Epidermal melanocyte (primary cell): ENCODE results near the gene MAU2.
"Not testable (repeated sequence)": the region's sequence is repeated elsewhere in the genome, so short reads cannot be mapped to it uniquely, and the experiment has no call there.

Experiments used
- DNase-seq: peaks from one replicate; pipeline ENCODE4 v3.0.0; 2011; ENCODE audit warnings: low spot score; ENCODE audit not compliant: insufficient read length

Gene MAU2

DNA sequence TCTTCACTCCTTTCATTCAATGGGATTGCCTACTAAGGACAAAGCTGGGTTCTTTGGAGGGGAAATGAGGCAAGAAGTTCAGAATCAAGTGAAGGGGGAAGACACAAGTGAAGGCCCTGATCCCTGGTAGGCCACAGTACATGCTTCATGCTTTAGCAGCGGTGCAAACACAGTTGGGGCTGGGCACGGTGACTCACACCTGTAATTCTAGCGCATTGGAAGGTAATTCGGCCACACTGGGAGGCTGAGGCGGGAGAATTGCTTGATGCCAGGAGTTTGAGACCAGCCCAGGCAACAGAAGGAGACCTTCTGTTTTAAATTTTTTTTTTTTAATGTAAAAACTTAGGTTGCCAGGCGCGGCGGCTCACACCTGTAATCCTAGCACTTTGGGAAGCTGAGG lies 61.5 kb downstream of the MAU2 start:
- no peak for DNase-seq

DNA sequence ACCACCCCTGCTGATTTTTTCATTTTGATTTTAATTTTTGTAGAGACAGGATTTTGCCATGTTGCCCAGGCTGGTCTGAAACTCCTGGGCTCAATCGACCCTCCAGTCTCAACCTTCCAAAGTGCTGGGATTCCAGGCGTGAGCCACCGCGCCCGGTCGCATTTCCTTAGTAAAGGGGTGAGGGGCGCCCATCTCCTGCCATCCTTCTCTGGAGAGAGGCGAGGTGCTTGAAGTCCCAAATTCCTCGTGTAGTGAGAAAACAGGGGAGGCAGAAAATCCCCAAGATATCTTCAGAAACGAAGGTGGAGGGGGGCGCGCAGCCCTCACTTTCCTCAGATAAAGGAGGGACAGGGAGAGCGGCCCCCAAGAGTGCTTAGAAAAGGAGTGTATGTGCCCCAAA lies 63.9 kb downstream of the MAU2 start:
- no peak for DNase-seq

DNA sequence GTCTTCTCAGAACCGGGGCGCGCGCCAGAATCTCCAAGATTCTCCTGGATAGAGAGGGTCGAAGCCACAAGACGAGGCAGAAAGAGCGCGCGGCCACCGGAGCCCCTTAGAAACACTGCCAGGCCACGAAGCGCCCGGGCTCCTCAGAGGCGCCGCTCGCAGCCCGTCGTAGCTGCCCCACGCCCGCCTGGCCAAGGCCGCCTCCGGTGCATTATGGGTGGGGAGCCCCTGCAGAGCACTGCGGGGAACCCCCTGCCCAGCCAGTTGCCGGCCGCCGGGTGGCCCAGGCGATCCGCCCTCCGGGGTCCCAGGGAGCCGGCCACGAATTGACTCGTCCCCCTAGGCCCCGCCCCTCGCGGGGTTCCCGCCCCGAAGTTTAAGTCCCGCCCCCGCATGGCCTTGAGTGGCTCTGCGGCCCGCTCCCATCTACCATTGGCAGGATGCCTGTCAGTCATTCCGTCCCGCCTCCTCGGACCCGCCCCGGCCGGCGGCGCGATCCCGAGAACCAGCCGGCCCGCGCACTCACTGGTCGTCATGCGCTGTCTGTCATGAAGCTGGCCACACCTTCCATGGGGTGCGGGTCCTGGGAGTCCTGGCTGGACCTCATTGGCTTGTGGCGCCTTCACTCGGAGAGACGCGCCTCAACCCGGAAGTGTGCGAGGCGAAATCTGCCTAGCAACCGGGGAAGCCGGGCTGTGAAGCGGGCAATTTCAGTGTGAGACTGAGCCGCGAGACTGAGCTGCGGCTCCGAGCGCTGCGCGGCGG lies 64.7 kb downstream of the MAU2 start:
- DNase-seq, result peak; percentile 85

DNA sequence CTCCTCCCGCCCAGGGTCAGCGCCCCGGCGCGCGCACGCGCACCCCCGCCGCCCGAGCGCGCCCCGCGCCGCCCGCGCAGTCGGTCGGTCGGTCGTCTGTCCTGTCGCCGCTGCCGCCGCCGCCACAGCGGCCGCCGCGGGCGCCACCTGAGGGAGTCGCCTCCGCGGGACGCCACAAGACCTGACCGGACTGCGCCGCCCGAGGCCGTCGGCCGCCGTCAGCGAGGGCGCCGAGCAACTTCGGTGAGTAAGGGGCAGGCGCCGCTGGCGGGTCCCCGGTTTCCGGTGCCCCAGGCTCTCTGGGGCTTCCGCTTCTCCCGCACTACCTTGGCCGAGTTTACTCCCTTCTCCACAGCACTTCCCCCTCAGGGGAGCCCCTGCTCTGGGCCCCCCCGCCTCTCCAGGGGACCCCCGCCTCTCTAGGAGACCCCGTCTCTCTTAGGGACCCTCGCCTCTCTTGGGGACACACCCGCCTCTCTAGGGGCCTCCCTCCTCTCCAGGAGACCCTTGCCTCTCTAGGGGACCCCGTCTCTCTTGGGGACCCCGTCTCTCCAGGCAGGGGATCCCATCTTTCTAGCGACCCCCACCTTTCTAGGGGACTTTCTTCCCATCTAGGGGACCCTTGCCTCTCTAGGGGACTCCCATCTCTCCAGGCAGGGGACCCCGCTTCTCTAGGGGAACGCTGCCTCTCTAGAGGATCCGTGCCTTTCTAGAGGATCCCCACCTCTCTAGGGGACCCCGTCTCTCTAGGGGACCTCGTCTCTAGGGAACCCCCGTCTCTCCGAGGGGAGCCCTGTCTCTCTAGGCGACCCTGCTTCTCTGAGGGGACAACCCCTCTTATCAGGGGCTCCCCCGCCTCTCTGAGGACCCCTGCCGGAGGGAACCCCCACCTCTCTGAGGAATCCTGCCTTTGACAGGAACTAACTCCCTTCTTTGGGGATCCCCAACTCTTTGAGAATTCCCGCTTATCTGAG lies 65.6 kb downstream of the MAU2 start:
- no peak for DNase-seq

DNA sequence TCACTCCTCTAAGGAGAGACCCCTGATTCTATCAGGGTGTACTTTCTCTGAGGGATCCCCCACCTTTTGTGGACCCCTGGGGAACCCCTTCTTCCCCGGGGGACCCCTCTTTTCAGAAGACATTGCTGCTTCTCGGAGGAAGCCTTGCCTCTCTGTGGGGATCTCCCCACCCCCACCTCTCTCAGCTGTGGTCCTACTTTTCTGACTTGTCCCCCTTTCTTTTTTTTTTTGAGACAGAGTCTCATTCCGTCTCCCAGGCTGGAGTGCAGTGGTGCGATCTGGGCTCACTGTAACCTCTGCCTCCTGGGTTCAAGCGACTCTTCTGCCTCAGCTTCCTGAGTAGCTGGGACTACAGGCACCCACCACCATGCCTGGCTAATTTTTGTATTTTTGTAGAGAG lies 66.5 kb downstream of the MAU2 start:
- DNase-seq, result no peak

DNA sequence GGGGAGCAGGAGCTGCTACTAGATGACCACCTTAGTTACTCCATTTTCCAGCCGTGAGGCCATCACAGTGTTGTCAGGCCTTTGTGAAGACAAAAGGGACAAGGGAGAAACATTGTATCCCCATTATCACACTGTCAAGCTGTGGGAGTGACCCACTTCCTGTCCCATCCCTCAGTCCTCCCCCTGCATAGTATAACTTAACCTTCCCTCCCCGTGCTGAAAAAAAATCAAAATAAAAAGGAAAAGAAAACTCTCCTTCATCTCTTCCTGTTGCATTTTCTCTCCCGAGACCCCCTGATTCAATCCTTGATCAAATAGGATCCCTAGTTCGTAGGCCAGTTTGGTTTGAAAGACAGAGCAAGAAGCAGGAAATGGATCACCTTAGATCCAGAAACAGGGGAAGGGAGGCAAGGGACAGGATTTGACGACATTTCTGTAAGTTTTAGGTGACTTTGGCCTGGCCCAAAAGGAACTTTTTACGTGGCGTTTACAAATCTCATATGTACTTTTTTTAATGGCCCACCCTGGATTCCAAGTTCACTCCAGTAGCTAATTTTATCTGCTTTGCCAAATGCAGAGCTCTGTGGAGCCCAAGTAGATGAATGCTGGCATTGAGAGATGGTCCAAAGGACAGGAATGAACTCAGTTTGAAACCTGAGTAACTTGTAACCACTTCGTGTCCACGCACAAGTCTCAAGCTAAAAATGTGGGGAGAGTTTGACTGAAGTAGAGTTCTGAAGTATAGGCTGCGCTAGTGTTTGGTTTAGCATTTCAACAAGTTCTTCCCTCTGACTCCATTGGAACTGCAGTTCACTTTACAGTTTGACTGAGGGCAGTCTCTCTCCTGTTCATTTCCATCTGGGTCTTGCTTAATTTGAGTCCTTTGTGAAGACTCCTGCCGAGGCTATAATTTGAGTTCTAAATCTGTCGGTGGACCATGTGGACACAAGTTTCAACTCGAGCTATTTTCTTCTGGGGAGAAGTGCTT lies 68.2 kb downstream of the MAU2 start:
- no peak for DNase-seq

DNA sequence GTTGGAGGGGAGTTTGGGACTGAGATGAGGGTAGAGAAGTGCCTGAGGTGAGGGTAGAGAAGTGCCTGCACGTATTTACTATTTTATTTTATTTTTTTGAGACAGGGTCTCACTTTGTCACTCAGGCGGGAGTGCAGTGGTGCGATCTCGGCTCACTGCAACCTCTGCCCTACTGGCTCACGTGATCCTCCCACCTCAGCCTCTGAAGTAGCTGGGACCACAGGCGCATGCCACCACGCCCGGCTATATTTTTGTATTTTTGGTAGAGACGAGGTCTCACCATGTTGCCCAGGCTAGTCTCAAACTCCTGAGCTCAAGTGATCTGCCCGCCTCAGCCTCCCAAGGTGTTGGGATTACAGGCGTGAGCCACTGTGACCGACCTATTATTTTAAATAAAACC lies 69.1 kb downstream of the MAU2 start:
- not testable (repeated sequence) for DNase-seq

DNA sequence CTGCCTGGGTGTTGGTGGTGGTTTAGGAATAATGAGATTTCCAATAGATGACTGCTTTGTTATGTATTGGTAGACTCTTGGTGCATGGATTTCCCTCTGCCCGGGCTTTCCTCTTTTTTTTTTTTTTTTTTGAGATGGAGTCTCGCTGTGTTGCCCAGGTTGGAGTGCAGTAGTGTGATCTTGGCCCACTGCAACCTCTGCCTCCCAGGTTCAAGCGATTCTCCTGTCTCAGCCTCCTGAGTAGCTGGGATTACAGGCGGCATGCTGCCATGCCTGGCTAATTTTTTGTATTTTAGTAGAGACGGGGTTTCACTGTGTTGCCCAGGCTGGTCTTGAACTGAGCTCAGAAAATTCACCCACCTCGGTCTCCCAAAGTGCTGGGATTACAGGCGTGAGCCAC lies 73.7 kb downstream of the MAU2 start:
- not testable (repeated sequence) for DNase-seq

DNA sequence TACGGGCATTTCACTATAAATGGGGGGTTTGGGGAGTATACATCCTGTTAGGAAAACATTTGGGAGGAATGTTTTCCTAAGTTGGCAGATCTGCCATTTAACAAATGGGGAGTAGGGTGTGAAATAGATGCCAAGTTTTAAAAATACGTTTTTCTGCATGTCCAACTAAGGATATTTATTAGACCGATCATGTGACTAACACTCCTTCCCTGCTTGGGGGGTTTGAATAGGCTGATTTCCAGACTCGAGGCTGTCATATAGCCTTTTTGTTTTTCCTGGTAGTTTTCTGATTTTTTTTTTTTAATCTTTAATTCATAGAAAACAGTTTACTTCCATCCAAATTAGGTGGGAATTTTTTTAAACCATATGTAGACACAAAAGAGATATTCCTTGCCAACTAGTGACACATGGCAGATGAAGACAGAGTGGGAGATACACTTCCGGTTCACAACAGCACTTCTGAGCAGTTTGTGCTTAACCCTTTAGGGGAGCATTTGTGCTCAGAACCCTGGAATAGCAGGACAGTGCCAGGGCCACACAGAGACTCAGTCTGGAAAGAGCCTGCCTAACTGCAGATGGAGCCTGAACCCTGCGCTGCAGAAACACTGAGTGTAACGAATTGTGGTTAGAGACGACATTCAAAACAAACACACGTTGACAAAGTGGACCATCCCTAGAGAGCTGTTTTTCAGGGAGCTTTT lies 79.3 kb downstream of the MAU2 start:
- no peak for DNase-seq

DNA sequence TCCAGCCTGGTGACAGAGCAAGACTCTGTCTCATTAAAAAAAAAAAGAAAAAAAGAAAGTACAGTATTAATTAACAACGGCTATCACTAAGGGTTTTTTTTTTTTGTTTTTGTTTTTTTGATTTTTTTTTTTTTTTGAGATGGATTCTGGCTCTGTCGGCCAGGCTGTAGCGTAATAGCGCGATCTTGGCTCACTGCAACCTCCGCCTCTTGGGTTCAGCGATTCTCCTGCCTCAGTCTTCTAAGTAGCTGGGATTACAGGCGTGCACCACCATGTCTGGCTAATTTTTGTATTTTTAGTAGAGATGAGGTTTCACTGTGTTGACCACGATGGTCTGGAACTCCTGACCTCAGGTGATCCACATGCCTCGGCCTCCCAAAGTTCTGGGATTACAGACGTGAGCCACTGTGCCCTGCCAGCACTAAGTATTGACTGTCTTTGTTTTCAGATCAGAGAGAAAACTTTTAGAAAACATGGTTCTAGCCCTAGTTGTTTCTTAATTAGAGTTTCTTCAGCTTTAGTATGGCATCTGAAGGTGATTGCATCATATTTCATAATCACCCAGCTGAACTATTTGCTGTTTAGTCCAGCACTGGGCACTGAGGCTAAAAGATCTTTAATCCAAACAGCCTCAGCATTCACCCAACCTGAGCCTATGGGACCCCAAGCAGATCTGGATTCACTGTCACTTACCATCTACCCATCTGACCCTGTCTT lies 82.2 kb downstream of the MAU2 start:
- DNase-seq, result no peak

DNA sequence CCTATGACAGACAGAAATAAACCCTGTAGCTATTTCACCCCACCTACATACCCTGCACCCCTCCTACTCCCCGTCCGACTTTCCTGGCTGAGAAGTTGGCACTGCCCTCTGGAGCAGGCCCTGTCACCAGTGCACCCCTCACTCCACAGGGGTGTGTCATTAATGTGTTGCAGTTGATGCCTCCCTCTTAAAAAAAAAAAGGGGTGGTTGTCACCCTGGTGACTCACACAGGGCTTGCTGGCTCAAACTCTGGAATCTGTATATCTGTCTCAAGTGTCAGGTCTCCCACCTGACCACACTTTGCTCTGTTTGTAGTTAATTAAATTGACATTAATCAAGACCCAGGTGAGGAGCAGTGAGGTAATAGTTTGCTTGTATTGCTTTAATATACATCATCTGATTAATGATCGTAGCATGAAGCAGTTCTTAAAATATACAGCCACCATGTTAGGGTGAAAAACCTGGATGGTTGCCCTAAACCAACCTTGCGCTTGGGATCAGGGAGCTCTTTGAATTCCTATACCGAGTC lies 82.8 kb downstream of the MAU2 start:
- no peak for DNase-seq

DNA sequence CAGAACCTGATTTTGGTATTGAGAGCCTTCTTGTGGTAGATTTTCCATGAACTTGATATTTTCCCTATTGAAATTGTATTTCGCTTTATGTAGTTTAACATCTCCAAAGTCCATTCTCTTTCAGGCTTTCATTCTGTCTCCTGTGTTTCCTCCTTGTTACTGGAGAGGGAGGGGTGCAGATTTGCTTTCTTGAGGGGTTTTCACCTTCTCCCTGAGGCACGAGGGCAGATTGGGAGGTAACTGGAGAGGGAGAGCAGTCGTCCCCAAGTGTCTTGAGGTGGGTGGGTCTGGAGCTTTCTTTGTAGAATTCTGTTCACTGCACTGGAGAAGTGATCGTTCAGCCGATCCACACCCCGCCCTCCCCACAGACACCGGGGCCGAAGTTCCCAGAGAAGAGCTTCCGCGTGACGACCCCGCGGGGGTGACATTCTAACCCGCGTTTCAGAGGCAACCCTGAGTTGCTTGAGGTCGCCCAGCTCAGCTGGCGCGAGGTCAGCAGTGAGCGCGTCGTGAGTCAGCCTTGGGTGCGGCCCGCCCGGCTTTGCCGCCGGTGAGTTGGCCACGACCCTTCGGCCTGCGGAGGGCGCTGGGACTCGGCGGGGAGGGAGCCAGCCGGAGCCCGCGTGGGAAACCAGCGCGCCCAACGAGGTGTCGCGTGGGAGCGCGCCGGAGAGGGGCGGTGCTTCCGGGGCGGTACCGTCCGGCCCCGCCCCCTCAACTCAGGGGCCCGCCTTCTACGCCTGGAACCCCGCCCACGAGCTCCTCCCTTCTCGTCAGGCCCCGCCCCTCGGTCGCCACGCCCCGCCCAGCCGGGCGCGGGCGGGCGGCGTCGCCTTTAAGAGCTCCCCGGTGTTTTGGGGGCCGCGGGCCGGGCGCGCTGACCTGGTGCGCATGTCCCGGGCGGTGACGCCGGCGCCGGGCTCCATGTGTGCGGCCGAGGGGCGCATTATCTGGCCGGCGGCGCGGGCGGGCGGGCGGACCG lies 84.5 kb downstream of the MAU2 start, which contains the start of gene GATAD2A:
Gene GATAD2A (plus strand): TSS at position 797 of the 982 bp plus-strand sequence. CDS start 59,671 bp downstream, outside the sequence.
- DNase-seq, result peak; percentile 44

DNA sequence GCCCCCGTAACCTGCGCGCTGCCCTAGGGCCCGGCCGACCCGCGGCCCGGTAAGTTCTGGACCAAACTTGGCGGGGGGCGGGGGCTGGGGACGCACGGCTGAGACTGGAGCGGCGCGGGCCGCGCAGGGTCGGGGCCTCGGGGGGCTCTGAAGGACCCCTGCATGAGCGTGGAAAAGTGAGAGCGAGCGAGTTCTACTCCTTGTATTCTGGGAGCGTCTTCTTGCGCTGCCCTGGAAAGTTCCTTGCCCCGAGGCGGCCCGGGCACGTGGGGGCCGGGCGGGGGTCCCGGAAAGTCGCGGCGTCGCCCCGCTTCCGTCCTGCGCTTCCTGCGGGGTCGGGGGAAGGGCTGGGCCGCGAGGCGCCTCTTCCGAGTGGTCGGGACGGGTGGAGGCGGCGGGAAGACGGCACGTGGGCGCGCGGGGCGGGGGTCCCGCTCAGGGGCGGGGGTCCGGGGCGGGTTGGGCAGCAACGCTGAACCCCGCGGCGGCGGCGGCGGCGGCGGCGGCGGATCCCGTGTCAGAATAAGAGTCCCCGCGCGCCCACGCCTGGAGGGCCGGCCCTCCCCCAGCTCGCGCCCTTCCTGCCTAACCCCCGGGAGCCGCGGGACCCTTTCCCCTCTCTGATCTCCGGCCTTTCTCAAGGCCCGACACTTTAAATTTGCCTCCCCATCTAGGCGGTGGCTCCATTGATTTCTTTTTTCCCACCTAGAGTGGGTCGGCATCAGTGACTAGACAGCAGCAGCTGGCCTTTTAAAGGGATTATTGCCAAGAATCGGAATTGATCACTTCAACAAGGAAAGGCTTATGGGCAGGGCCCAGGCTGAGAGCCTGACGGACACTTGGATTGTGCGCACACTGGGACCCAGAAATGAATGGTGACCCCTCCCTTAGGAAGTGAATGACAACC lies 85.6 kb downstream of the MAU2 start:
- DNase-seq, result no peak

DNA sequence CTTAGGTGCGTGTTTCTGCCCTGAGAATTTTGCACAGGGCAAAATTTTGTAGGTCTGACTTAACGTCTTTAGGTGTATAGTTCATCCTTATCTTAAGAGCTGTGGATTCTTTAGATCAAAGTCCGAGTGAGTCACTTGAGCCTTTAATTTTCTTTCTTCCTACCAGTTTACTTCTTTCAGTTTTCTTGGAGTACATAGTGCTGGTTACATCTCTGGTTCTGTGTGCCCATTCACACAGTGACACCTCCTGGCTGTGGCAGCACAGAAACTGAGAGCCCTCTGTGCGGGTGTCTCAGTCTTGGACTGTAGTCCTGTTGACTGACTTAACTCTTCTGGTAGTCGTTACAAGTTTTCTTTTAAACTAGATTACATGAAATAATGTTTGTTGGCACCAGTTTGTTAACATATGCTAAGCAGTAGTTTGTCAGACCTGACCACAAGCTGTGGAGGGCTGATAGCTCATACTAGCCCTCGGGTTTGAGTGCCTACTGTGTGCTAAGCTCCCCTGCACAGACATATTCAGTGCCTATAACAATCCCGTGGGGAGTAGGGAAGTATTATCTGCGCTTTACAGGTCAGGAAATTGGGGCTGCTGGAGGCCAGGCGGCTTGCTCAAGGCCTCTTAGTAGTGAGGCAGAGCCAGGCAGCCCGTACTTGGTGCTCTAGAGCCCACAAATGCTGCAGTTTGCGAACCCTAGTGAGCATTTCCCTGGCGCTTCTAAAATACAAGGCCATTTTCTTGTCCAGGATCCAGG lies 86.4 kb downstream of the MAU2 start:
- no peak for DNase-seq

DNA sequence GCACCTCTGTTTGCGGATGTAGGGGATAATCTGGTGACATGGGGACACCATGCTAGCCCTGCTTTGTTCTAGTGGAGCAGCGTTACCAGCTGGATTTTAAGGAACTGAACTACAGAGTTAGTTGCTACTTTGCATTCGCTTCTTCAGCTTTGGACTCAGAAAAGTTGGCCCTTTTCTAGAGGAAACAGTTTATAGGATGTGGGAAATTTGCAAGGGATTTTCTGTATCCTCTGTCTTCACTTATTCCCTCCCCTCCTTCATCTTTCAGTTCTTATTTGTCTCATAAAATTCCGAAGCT lies 87.0 kb downstream of the MAU2 start:
- DNase-seq, result no peak
